Measurements from ENCODE around the gene ARHGAP22. TPM values are rescaled to one million over a fixed set of nuclear protein-coding genes. Genes with fewer than 3 reads are reported as not detected.
A peak's percentile ranks its signal among the peaks of the same experiment; 100 is the strongest.

Gene ARHGAP22
- total RNA-seq, 1 donor from 2014 or later = 11.7 TPM

GRCh38 chr10:48453451-48454301 lies 151.2 kb downstream of the ARHGAP22 start:
- ATAC-seq (no peak), DNase-seq (ENCODE audit: low spot score) (peak; percentile 37)
- intact Hi-C loops (cut with DNase I) = no loop called here

GRCh38 chr10:48452879-48453412 lies 151.9 kb downstream of the ARHGAP22 start:
- peak; percentile 47 for DNase-seq (ENCODE audit: low spot score)
- intact Hi-C loops (cut with DNase I) = no loop called here
- ATAC-seq = no peak

GRCh38 chr10:48451969-48452878 lies 152.6 kb downstream of the ARHGAP22 start:
- ATAC-seq (no peak), DNase-seq (ENCODE audit: low spot score) (peak; percentile 35)
- intact Hi-C loops (cut with DNase I) = no loop called here

- DNase-seq (ENCODE audit: low spot score) = peak; percentile 53
Measured at GRCh38 chr10:48450741-48451466, 154.0 kb downstream of the ARHGAP22 start.

GRCh38 chr10:48450233-48450740 lies 154.6 kb downstream of the ARHGAP22 start:
- peak; percentile 53 for DNase-seq (ENCODE audit: low spot score)
- no peak for ATAC-seq
- intact Hi-C loops (cut with DNase I) = no loop called here

More at GRCh38 chr10:48450741-48451466, 154.0 kb downstream of the ARHGAP22 start:
- ATAC-seq = no peak
- intact Hi-C loops (cut with DNase I) = no loop called here

GRCh38 chr10:48449501-48450232 lies 155.2 kb downstream of the ARHGAP22 start:
- intact Hi-C loops (cut with DNase I) = no loop called here
- ATAC-seq (peak; percentile 33), DNase-seq (ENCODE audit: low spot score) (peak; percentile 57)

- ATAC-seq (no peak), DNase-seq (ENCODE audit: low spot score) (no peak)
- intact Hi-C loops (cut with DNase I) = no loop called here
Measured at GRCh38 chr10:48448796-48449195, 156.1 kb downstream of the ARHGAP22 start.

- peak; percentile 41 for DNase-seq (ENCODE audit: low spot score)
- intact Hi-C loops (cut with DNase I) = no loop called here
- no peak for ATAC-seq
Measured at GRCh38 chr10:48447356-48448215, 157.3 kb downstream of the ARHGAP22 start.

GRCh38 chr10:48446785-48447184 lies 158.1 kb downstream of the ARHGAP22 start:
- ATAC-seq (no peak), DNase-seq (ENCODE audit: low spot score) (peak; percentile 42)
- intact Hi-C loops (cut with DNase I) = no loop called here

GRCh38 chr10:48445932-48446331 lies 158.9 kb downstream of the ARHGAP22 start:
- DNase-seq (ENCODE audit: low spot score) (peak; percentile 33), ATAC-seq (no peak)
- intact Hi-C loops (cut with DNase I) = no loop called here

GRCh38 chr10:48444861-48445841 lies 159.7 kb downstream of the ARHGAP22 start:
- peak; percentile 54 for DNase-seq (ENCODE audit: low spot score)

GRCh38 chr10:48444266-48444665 lies 160.6 kb downstream of the ARHGAP22 start:
- intact Hi-C loops (cut with DNase I) = no loop called here
- DNase-seq (ENCODE audit: low spot score) (no peak), ATAC-seq (no peak)

More at GRCh38 chr10:48444861-48445841, 159.7 kb downstream of the ARHGAP22 start:
- ATAC-seq = no peak
- intact Hi-C loops (cut with DNase I) = no loop called here

- ATAC-seq (no peak), DNase-seq (ENCODE audit: low spot score) (no peak)
- intact Hi-C loops (cut with DNase I) = no loop called here
Measured at GRCh38 chr10:48442809-48443177, 162.1 kb downstream of the ARHGAP22 start.

- intact Hi-C loops (cut with DNase I) = no loop called here
- no peak for DNase-seq (ENCODE audit: low spot score)
Measured at GRCh38 chr10:48442090-48442808, 162.6 kb downstream of the ARHGAP22 start.

GRCh38 chr10:48440771-48441170 lies 164.1 kb downstream of the ARHGAP22 start:
- no peak for ATAC-seq
- intact Hi-C loops (cut with DNase I) = no loop called here
- no peak for DNase-seq (ENCODE audit: low spot score)

More at GRCh38 chr10:48442090-48442808, 162.6 kb downstream of the ARHGAP22 start:
- ATAC-seq = no peak

All from sciatic nerve (tissue), 2 donors.